ENCODE data around the gene C1orf159.

DNA sequence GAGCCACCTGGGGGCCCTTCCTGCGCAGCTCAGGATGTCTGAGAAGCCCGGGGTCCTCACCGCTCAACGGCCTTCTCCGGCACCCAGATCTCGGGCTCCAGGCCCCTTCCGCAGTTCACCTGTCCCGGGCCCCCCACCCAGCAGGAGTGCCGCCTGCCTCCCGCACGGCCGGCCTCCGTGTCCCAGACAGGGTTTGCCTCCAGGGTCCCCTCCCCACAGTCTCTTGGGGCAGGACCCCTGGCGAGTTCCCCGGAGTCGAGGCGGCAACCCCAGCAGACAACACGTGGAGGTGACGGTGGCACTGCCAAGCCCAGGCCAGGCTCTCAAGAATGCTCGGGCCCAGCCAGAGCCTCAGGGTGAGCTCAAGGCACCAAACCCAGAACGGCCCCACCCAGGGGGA lies 35.4 kb upstream of the C1orf159 start:
- TF ChIP-seq EZH2 (optimal IDR thresholded peaks at IDR 0.05; ENCODE audit: low read depth, low read length) (no peak), EZH2phosphoT487 (IDR thresholded peaks at IDR 0.05; ENCODE audit: low read length) (no peak)
- TF ChIP-seq, protein P1, sequence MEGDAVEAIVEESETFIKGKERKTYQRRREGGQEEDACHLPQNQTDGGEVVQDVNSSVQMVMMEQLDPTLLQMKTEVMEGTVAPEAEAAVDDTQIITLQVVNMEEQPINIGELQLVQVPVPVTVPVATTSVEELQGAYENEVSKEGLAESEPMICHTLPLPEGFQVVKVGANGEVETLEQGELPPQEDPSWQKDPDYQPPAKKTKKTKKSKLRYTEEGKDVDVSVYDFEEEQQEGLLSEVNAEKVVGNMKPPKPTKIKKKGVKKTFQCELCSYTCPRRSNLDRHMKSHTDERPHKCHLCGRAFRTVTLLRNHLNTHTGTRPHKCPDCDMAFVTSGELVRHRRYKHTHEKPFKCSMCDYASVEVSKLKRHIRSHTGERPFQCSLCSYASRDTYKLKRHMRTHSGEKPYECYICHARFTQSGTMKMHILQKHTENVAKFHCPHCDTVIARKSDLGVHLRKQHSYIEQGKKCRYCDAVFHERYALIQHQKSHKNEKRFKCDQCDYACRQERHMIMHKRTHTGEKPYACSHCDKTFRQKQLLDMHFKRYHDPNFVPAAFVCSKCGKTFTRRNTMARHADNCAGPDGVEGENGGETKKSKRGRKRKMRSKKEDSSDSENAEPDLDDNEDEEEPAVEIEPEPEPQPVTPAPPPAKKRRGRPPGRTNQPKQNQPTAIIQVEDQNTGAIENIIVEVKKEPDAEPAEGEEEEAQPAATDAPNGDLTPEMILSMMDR (IDR thresholded peaks at IDR 0.05; ENCODE audit: low read length) = no peak
